ENCODE data around the gene B4GALNT1. TPM values are rescaled to one million over a fixed set of nuclear protein-coding genes. Genes with fewer than 3 reads are reported as not detected.
"Not testable (repeated sequence)": the region's sequence is repeated elsewhere in the genome, so short reads cannot be mapped to it uniquely, and the experiment has no call there.

B4GALNT1 gene
- total and polyA plus RNA-seq, 4 donors = 0.11 to 0.30 (median 0.25) TPM; not detected in 1

DNA sequence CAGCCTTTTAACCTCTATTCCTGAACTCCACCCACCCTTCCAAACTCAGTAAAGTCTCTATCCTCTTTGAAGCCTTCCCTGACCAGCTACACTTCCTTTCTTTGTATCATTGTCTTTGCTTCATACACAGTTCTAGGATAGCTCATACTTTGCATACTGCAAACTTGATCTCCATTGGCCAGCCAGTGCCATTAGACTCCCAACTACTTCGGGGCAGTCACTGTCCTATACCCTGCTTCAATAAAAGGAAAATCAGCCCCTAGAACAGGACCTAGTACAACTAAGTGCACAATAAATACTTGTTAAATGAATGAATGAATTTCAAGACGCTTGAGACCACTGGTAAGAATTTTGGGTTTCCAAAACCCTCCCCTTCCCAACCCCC is 42.5 kb downstream of the B4GALNT1 start:
- WGBS = 27% methylated on average over 2 of the region's 2 CpGs
- Histone ChIP-seq H3K9me3 (ENCODE audit: control insufficient read depth in 4 of 4, low read length in 3 of 4) (no peaks in the 10 kb centered on the region), H3K4me1 (ENCODE audit: control insufficient read depth in 4 of 4, insufficient read depth in 4 of 4, low read length in 3 of 4) (peaks cover 6 to 31% (median 18%) of the 10 kb centered on the region in 4 donors), H3K27ac (ENCODE audit: low read depth in 1 of 2, low read length in 2 of 2) (peak overlapping the region; percentile 54 to 55), H3K9ac (ENCODE audit: low read depth in 1 of 2, low read length in 2 of 2) (no peak overlapping the region), H3K4me3 (ENCODE audit: low read depth in 1 of 3, low read length in 3 of 3) (peak overlapping the region; percentile 77 to 97 (median 95)), H3K27me3 (ENCODE audit: control insufficient read depth in 4 of 4, insufficient read depth in 4 of 4, low read length in 3 of 4) (no peaks in the 10 kb centered on the region), H3K36me3 (ENCODE audit: control insufficient read depth in 4 of 4, insufficient read depth in 3 of 4, low read depth in 1 of 4, low read length in 3 of 4) (peaks cover 0 to 6% (median 0%) of the 10 kb centered on the region in 4 donors)
- DNase-seq (ENCODE audit: low spot score) = no peak
- TF ChIP-seq YY1 (IDR thresholded peaks at IDR 0.05) (no peak), RAD21 (IDR thresholded peaks at IDR 0.05) (no peak), RXRA (IDR thresholded peaks at IDR 0.05) (no peak), HNF4G (IDR thresholded peaks at IDR 0.05) (no peak), HNF4A (conservative IDR thresholded peaks at IDR 0.05) (no peak), FOXA1 (IDR thresholded peaks at IDR 0.05) (no peak), FOXA2 (IDR thresholded peaks at IDR 0.05) (no peak), NR2F2 (IDR thresholded peaks at IDR 0.05) (no peak), SP1 (IDR thresholded peaks at IDR 0.05) (no peak), JUND (IDR thresholded peaks at IDR 0.05) (no peak), TAF1 (conservative IDR thresholded peaks at IDR 0.05) (no peak), GABPA (IDR thresholded peaks at IDR 0.05 in 1 of 2, conservative IDR thresholded peaks at IDR 0.05 in 1 of 2) (no peak)
- TF ChIP-seq, protein P1, sequence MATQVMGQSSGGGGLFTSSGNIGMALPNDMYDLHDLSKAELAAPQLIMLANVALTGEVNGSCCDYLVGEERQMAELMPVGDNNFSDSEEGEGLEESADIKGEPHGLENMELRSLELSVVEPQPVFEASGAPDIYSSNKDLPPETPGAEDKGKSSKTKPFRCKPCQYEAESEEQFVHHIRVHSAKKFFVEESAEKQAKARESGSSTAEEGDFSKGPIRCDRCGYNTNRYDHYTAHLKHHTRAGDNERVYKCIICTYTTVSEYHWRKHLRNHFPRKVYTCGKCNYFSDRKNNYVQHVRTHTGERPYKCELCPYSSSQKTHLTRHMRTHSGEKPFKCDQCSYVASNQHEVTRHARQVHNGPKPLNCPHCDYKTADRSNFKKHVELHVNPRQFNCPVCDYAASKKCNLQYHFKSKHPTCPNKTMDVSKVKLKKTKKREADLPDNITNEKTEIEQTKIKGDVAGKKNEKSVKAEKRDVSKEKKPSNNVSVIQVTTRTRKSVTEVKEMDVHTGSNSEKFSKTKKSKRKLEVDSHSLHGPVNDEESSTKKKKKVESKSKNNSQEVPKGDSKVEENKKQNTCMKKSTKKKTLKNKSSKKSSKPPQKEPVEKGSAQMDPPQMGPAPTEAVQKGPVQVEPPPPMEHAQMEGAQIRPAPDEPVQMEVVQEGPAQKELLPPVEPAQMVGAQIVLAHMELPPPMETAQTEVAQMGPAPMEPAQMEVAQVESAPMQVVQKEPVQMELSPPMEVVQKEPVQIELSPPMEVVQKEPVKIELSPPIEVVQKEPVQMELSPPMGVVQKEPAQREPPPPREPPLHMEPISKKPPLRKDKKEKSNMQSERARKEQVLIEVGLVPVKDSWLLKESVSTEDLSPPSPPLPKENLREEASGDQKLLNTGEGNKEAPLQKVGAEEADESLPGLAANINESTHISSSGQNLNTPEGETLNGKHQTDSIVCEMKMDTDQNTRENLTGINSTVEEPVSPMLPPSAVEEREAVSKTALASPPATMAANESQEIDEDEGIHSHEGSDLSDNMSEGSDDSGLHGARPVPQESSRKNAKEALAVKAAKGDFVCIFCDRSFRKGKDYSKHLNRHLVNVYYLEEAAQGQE (IDR thresholded peaks at IDR 0.05) = no peak
- TF ChIP-seq, protein P2, sequence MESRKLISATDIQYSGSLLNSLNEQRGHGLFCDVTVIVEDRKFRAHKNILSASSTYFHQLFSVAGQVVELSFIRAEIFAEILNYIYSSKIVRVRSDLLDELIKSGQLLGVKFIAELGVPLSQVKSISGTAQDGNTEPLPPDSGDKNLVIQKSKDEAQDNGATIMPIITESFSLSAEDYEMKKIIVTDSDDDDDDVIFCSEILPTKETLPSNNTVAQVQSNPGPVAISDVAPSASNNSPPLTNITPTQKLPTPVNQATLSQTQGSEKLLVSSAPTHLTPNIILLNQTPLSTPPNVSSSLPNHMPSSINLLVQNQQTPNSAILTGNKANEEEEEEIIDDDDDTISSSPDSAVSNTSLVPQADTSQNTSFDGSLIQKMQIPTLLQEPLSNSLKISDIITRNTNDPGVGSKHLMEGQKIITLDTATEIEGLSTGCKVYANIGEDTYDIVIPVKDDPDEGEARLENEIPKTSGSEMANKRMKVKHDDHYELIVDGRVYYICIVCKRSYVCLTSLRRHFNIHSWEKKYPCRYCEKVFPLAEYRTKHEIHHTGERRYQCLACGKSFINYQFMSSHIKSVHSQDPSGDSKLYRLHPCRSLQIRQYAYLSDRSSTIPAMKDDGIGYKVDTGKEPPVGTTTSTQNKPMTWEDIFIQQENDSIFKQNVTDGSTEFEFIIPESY (IDR thresholded peaks at IDR 0.05) = no peak
- TF ChIP-seq, protein P3, sequence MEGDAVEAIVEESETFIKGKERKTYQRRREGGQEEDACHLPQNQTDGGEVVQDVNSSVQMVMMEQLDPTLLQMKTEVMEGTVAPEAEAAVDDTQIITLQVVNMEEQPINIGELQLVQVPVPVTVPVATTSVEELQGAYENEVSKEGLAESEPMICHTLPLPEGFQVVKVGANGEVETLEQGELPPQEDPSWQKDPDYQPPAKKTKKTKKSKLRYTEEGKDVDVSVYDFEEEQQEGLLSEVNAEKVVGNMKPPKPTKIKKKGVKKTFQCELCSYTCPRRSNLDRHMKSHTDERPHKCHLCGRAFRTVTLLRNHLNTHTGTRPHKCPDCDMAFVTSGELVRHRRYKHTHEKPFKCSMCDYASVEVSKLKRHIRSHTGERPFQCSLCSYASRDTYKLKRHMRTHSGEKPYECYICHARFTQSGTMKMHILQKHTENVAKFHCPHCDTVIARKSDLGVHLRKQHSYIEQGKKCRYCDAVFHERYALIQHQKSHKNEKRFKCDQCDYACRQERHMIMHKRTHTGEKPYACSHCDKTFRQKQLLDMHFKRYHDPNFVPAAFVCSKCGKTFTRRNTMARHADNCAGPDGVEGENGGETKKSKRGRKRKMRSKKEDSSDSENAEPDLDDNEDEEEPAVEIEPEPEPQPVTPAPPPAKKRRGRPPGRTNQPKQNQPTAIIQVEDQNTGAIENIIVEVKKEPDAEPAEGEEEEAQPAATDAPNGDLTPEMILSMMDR (IDR thresholded peaks at IDR 0.05; ENCODE audit: low read depth, low read length, missing input control) = no peak

DNA sequence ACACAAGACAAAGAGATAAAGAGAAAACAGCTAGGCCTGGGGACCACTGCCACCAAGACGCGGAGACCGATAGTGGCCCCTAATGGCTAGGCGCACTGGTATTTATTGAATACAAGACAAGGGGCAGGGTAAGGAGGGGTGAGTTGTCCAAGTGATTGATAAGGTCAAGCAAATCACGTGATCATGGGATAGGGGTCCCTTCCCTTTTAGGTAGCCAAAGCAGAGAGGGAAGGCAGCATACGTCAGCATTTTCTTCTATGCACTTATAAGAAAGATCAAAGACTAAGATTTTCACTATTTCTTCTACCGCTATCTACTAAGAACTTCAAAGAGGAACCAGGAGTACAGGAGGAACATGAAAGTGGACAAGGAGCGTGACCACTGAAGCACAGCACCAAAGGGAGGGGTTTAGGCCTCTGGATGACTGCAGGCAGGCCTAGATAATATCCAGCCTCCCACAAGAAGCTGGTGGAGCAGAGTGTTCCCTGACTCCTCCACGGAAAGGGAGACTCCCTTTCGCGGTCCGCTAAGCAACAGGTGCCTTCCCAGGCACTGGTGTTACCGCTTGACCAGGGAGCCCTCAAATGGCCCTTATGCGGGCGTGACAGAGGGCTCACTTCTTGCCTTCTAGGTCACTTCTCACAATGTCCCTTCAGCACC is 43.9 kb downstream of the B4GALNT1 start:
- H3K36me3 ChIP-seq (ENCODE audit: control insufficient read depth in 4 of 4, insufficient read depth in 3 of 4, low read depth in 1 of 4, low read length in 3 of 4); DNase-seq (ENCODE audit: low spot score); H3K9ac ChIP-seq (ENCODE audit: low read depth in 1 of 2, low read length in 2 of 2); H3K27ac ChIP-seq (ENCODE audit: low read depth in 1 of 2, low read length in 2 of 2); H3K27me3 ChIP-seq (ENCODE audit: control insufficient read depth in 4 of 4, insufficient read depth in 4 of 4, low read length in 3 of 4); H3K4me3 ChIP-seq (ENCODE audit: low read depth in 1 of 3, low read length in 3 of 3); H3K9me3 ChIP-seq (ENCODE audit: control insufficient read depth in 4 of 4, low read length in 3 of 4): not testable (repeated sequence)
- 88% methylated on average over 15 of the region's 15 CpGs for WGBS
- peaks cover 6 to 31% (median 18%) of the 10 kb centered on the region in 4 donors for H3K4me1 ChIP-seq (ENCODE audit: control insufficient read depth in 4 of 4, insufficient read depth in 4 of 4, low read length in 3 of 4)

All from liver (tissue), 9 donors.